ENCODE data around the gene NDUFS6. TPM values are rescaled to one million over a fixed set of nuclear protein-coding genes. Genes with fewer than 3 reads are reported as not detected.
"Not testable (repeated sequence)": the region's sequence is repeated elsewhere in the genome, so short reads cannot be mapped to it uniquely, and the experiment has no call there.

Gene NDUFS6
- total RNA-seq, 2 experiments from 2014 or later = 20.8 to 31.7 TPM

- Mint-ChIP-seq H3K27ac (no peak overlapping the region), H3K4me3 (no peak overlapping the region), H3K9me3 (no peaks in the 10 kb centered on the region), H3K4me1 (peaks cover 17% of the 10 kb centered on the region), H3K27me3 (no peaks in the 10 kb centered on the region), H3K36me3 (ENCODE audit: low read depth) (no peaks in the 10 kb centered on the region)
- no peak for DNase-seq
- CTCF ChIA-PET = no interaction called here
- POLR2A ChIA-PET = no interaction called here
Measured at GRCh38 chr5:1781107-1781506, 20.1 kb upstream of the NDUFS6 start.

GRCh38 chr5:1781726-1782384 is 19.4 kb upstream of the NDUFS6 start:
- no peak for DNase-seq
- POLR2A ChIA-PET = no interaction called here
- Mint-ChIP-seq H3K36me3 (ENCODE audit: low read depth) (no peaks in the 10 kb centered on the region), H3K9me3 (no peaks in the 10 kb centered on the region), H3K27me3 (no peaks in the 10 kb centered on the region), H3K27ac (peak overlapping the region; percentile 57), H3K4me3 (no peak overlapping the region), H3K4me1 (peaks cover 17% of the 10 kb centered on the region)
- CTCF ChIA-PET = no interaction called here

- Mint-ChIP-seq H3K27ac (peak overlapping the region; percentile 19), H3K4me3 (no peak overlapping the region), H3K36me3 (ENCODE audit: low read depth) (no peaks in the 10 kb centered on the region), H3K27me3 (no peaks in the 10 kb centered on the region), H3K4me1 (peaks cover 17% of the 10 kb centered on the region), H3K9me3 (no peaks in the 10 kb centered on the region)
- ChIA-PET POLR2A (no interaction called here), CTCF (no interaction called here)
- DNase-seq = no peak
Measured at GRCh38 chr5:1782385-1783215, 18.6 kb upstream of the NDUFS6 start.

GRCh38 chr5:1783216-1783554 is 18.0 kb upstream of the NDUFS6 start:
- H3K4me1 Mint-ChIP-seq = peaks cover 21% of the 10 kb centered on the region
- POLR2A ChIA-PET = no interaction called here

GRCh38 chr5:1784197-1785050 is 16.8 kb upstream of the NDUFS6 start:
- CTCF ChIA-PET = no interaction called here
- Mint-ChIP-seq H3K9me3 (no peaks in the 10 kb centered on the region), H3K27ac (no peak overlapping the region), H3K36me3 (ENCODE audit: low read depth) (no peaks in the 10 kb centered on the region), H3K4me1 (peaks cover 29% of the 10 kb centered on the region), H3K27me3 (no peaks in the 10 kb centered on the region), H3K4me3 (no peak overlapping the region)
- DNase-seq = no peak
- POLR2A ChIA-PET = no interaction called here

More at GRCh38 chr5:1783216-1783554, 18.0 kb upstream of the NDUFS6 start:
- H3K27me3 Mint-ChIP-seq = no peaks in the 10 kb centered on the region
- CTCF ChIA-PET = interaction anchor here (0.6 kb wide), 1 partner anchor 19 kb away, joined by 3 read pairs; no protein-coding TSS in a partner anchor
- H3K9me3 Mint-ChIP-seq = no peaks in the 10 kb centered on the region
- no peaks in the 10 kb centered on the region for H3K36me3 Mint-ChIP-seq (ENCODE audit: low read depth)
- no peak overlapping the region for H3K4me3 Mint-ChIP-seq
- no peak overlapping the region for H3K27ac Mint-ChIP-seq
- DNase-seq = no peak

GRCh38 chr5:1785062-1785461 is 16.1 kb upstream of the NDUFS6 start:
- Mint-ChIP-seq H3K27me3 (no peaks in the 10 kb centered on the region), H3K9me3 (no peaks in the 10 kb centered on the region), H3K4me1 (peaks cover 36% of the 10 kb centered on the region), H3K36me3 (ENCODE audit: low read depth) (no peaks in the 10 kb centered on the region), H3K4me3 (no peak overlapping the region), H3K27ac (no peak overlapping the region)
- ChIA-PET POLR2A (no interaction called here), CTCF (no interaction called here)
- no peak for DNase-seq

- H3K4me1 Mint-ChIP-seq = peaks cover 44% of the 10 kb centered on the region
- peak overlapping the region; percentile 2 for H3K27ac Mint-ChIP-seq
- H3K27me3 Mint-ChIP-seq = no peaks in the 10 kb centered on the region
- H3K9me3 Mint-ChIP-seq = no peaks in the 10 kb centered on the region
- no peaks in the 10 kb centered on the region for H3K36me3 Mint-ChIP-seq (ENCODE audit: low read depth)
- DNase-seq = no peak
- POLR2A ChIA-PET = no interaction called here
- no peak overlapping the region for H3K4me3 Mint-ChIP-seq
- CTCF ChIA-PET = no interaction called here
Measured at GRCh38 chr5:1785984-1786383, 15.2 kb upstream of the NDUFS6 start.

GRCh38 chr5:1786621-1787471 is 14.4 kb upstream of the NDUFS6 start:
- POLR2A ChIA-PET = no interaction called here
- CTCF ChIA-PET = no interaction called here

GRCh38 chr5:1787472-1788047 is 13.6 kb upstream of the NDUFS6 start:
- Mint-ChIP-seq H3K36me3 (ENCODE audit: low read depth) (no peaks in the 10 kb centered on the region), H3K4me3 (no peak overlapping the region), H3K4me1 (peaks cover 52% of the 10 kb centered on the region), H3K9me3 (no peaks in the 10 kb centered on the region), H3K27me3 (no peaks in the 10 kb centered on the region), H3K27ac (no peak overlapping the region)
- no peak for DNase-seq
- POLR2A ChIA-PET = no interaction called here
- CTCF ChIA-PET = no interaction called here

More at GRCh38 chr5:1786621-1787471, 14.4 kb upstream of the NDUFS6 start:
- H3K4me1 Mint-ChIP-seq = peaks cover 49% of the 10 kb centered on the region
- no peak overlapping the region for H3K27ac Mint-ChIP-seq
- DNase-seq = no peak
- H3K9me3 Mint-ChIP-seq = no peaks in the 10 kb centered on the region
- no peaks in the 10 kb centered on the region for H3K36me3 Mint-ChIP-seq (ENCODE audit: low read depth)
- no peak overlapping the region for H3K4me3 Mint-ChIP-seq
- no peaks in the 10 kb centered on the region for H3K27me3 Mint-ChIP-seq

GRCh38 chr5:1788200-1788599 is 13.0 kb upstream of the NDUFS6 start:
- Mint-ChIP-seq H3K36me3 (ENCODE audit: low read depth) (peaks cover 4% of the 10 kb centered on the region), H3K9me3 (peaks cover 2% of the 10 kb centered on the region), H3K4me3 (no peak overlapping the region), H3K27me3 (no peaks in the 10 kb centered on the region), H3K27ac (no peak overlapping the region), H3K4me1 (peaks cover 52% of the 10 kb centered on the region)
- ChIA-PET CTCF (no interaction called here), POLR2A (no interaction called here)
- no peak for DNase-seq

- CTCF ChIA-PET = no interaction called here
- DNase-seq = no peak
- Mint-ChIP-seq H3K36me3 (ENCODE audit: low read depth) (peaks cover 4% of the 10 kb centered on the region), H3K4me1 (peaks cover 57% of the 10 kb centered on the region), H3K27me3 (no peaks in the 10 kb centered on the region), H3K27ac (no peak overlapping the region), H3K9me3 (peaks cover 2% of the 10 kb centered on the region), H3K4me3 (no peak overlapping the region)
- POLR2A ChIA-PET = no interaction called here
Measured at GRCh38 chr5:1788828-1789227, 12.4 kb upstream of the NDUFS6 start.

GRCh38 chr5:1789438-1789833 is 11.8 kb upstream of the NDUFS6 start:
- H3K27ac Mint-ChIP-seq; H3K36me3 Mint-ChIP-seq (ENCODE audit: low read depth); H3K9me3 Mint-ChIP-seq; POLR2A ChIA-PET; CTCF ChIA-PET; DNase-seq; H3K4me3 Mint-ChIP-seq; H3K27me3 Mint-ChIP-seq: not testable (repeated sequence)
- peaks cover 62% of the 10 kb centered on the region for H3K4me1 Mint-ChIP-seq
